Neural progenitor cell (in vitro differentiated cells): ENCODE results near the gene POR. TPM values are rescaled to one million over a fixed set of nuclear protein-coding genes. Genes with fewer than 3 reads are reported as not detected.
"Not testable (repeated sequence)": the region's sequence is repeated elsewhere in the genome, so short reads cannot be mapped to it uniquely, and the experiment has no call there.

ENCODE experiments used
- DNase-seq: peaks from one replicate; pipeline ENCODE4 v3.0.0-alpha.2; 2016; ENCODE audit warnings: low spot score
- H2AFZ ChIP-seq: fragments of 200-600 bp; sonication (generic); replicated peaks from 2 replicates; pipeline ENCODE4 v1.6.1; 2016; ENCODE audit warnings: antibody characterized with exemption
- H3F3A ChIP-seq: fragments of 200-600 bp; sonication (generic); 2 replicates; pipeline ENCODE4 v1.6.1; 2016; ENCODE audit warnings: antibody characterized with exemption, low read depth
- H3K27ac ChIP-seq: fragments of 200-600 bp; sonication (generic); 2 replicates; pipeline ENCODE4 v1.5.1; 2016; ENCODE audit warnings: mild to moderate bottlenecking
- H3K27me3 ChIP-seq: fragments of 200-600 bp; sonication (generic); 2 replicates; pipeline ENCODE4 v1.6.1; 2016; ENCODE audit warnings: mild to moderate bottlenecking, moderate library complexity
- H3K36me3 ChIP-seq: fragments of 200-600 bp; sonication (generic); 2 replicates; pipeline ENCODE4 v1.5.1; 2016
- H3K4me1 ChIP-seq: fragments of 200-600 bp; sonication (generic); 2 replicates; pipeline ENCODE4 v1.6.1; 2016; ENCODE audit warnings: mixed run types
- H3K4me2 ChIP-seq: fragments of 200-600 bp; sonication (generic); 2 replicates; pipeline ENCODE4 v1.6.1; 2016
- H3K4me3 ChIP-seq: fragments of 200-600 bp; sonication (generic); 2 replicates; pipeline ENCODE4 v1.5.1; 2016
- H3K79me2 ChIP-seq: fragments of 200-600 bp; sonication (generic); 2 replicates; pipeline ENCODE4 v1.6.1; 2016; ENCODE audit warnings: low read depth
- H3K9ac ChIP-seq: fragments of 200-600 bp; sonication (generic); 2 replicates; pipeline ENCODE4 v1.6.1; 2016
- H3K9me3 ChIP-seq: fragments of 200-600 bp; sonication (generic); 2 replicates; pipeline ENCODE4 v1.5.1; 2016; ENCODE audit warnings: low read depth
- H4K20me1 ChIP-seq: fragments of 200-600 bp; sonication (generic); 2 replicates; pipeline ENCODE4 v1.6.1; 2016; ENCODE audit warnings: low read depth
- H3K27ac Mint-ChIP-seq: 3 replicates; pipeline ENCODE4 v1.8.0; 2021; ENCODE audit warnings: mixed read lengths
- H3K27me3 Mint-ChIP-seq: 2 replicates; pipeline ENCODE4 v1.8.0; 2022; ENCODE audit warnings: low read depth, mild to moderate bottlenecking, inconsistent platforms, moderate library complexity, mixed read lengths; ENCODE audit not compliant: insufficient read depth
- H3K36me3 Mint-ChIP-seq: 3 replicates; pipeline ENCODE4 v1.8.0; 2021; ENCODE audit warnings: mixed read lengths
- H3K4me1 Mint-ChIP-seq: 3 replicates; pipeline ENCODE4 v1.8.0; 2021; ENCODE audit warnings: mixed read lengths
- H3K4me3 Mint-ChIP-seq: 3 replicates; pipeline ENCODE4 v1.8.0; 2021; ENCODE audit warnings: mild to moderate bottlenecking, moderate library complexity, mixed read lengths
- H3K9me3 Mint-ChIP-seq: 3 replicates; pipeline ENCODE4 v1.8.0; 2020; ENCODE audit warnings: mixed read lengths
- CTCF ChIP-seq: fragments of 200-600 bp; sonication (generic); IDR thresholded peaks from 2 replicates; pipeline ENCODE4 v1.5.1; 2017; ENCODE audit warnings: antibody characterized with exemption, mild to moderate bottlenecking
- EZH2 ChIP-seq: fragments of 200-600 bp; sonication (generic); IDR thresholded peaks from 2 replicates; pipeline ENCODE4 v1.6.1; 2017; ENCODE audit warnings: antibody characterized with exemption, mild to moderate bottlenecking, moderate library complexity
- EZH2phosphoT487 ChIP-seq: fragments of 200-600 bp; sonication (generic); IDR thresholded peaks from 2 replicates; pipeline ENCODE4 v1.6.1; 2017; ENCODE audit warnings: antibody characterized with exemption
- total RNA-seq: library from RNA; depleted of rRNA; stranded (reverse); fragments of >200 nt; gene quantifications from 2 replicates; pipeline ENCODE4 v1.2.3, GENCODE V29; 2015; ENCODE audit warnings: low replicate concordance

Gene POR
- total RNA-seq, 1 donor from 2014 or later = 38.6 TPM

- H3K4me3 Mint-ChIP-seq = no peak overlapping the region
- no peak for TF ChIP-seq EZH2phosphoT487
- TF ChIP-seq CTCF = no peak
- TF ChIP-seq EZH2 = no peak
- no peaks in the 10 kb centered on the region for H3K27me3 ChIP-seq
- no peak overlapping the region for H3K9ac ChIP-seq
- H3K27ac Mint-ChIP-seq = peak overlapping the region; percentile 15
- H3K27me3 Mint-ChIP-seq = no peaks in the 10 kb centered on the region
- H3K36me3 Mint-ChIP-seq = peaks cover 23% of the 10 kb centered on the region
- no peak overlapping the region for H3K27ac ChIP-seq
- H3K4me2 ChIP-seq = no peak overlapping the region
- no peaks in the 10 kb centered on the region for H3K4me1 ChIP-seq
- H3K4me3 ChIP-seq = no peak overlapping the region
- no peaks in the 10 kb centered on the region for H3K9me3 Mint-ChIP-seq
- H3K79me2 ChIP-seq = no peaks in the 10 kb centered on the region
- no peak overlapping the region for H2AFZ ChIP-seq
- no peaks in the 10 kb centered on the region for H3K36me3 ChIP-seq
- no peaks in the 10 kb centered on the region for H3K9me3 ChIP-seq
- no peaks in the 10 kb centered on the region for H3F3A ChIP-seq
- H3K4me1 Mint-ChIP-seq = peaks cover 6% of the 10 kb centered on the region
- no peak for DNase-seq
- no peaks in the 10 kb centered on the region for H4K20me1 ChIP-seq
These were observed 107.2 kb downstream of the POR start for GRCh38 chr7:76022026-76022780.

GRCh38 chr7:76023002-76023401, 108.0 kb downstream of the POR start:
- H3K36me3 Mint-ChIP-seq = peaks cover 19% of the 10 kb centered on the region
- Histone ChIP-seq H3K4me3 (no peak overlapping the region), H3K4me2 (no peak overlapping the region), H2AFZ (no peak overlapping the region), H3K27me3 (no peaks in the 10 kb centered on the region), H4K20me1 (no peaks in the 10 kb centered on the region), H3K4me1 (no peaks in the 10 kb centered on the region), H3K27ac (no peak overlapping the region), H3K36me3 (no peaks in the 10 kb centered on the region), H3K9me3 (no peaks in the 10 kb centered on the region), H3K79me2 (no peaks in the 10 kb centered on the region), H3F3A (no peaks in the 10 kb centered on the region), H3K9ac (no peak overlapping the region)
- H3K4me3 Mint-ChIP-seq = no peak overlapping the region
- peaks cover 6% of the 10 kb centered on the region for H3K4me1 Mint-ChIP-seq
- H3K27ac Mint-ChIP-seq = no peak overlapping the region
- no peaks in the 10 kb centered on the region for H3K9me3 Mint-ChIP-seq
- TF ChIP-seq EZH2 = no peak
- TF ChIP-seq EZH2phosphoT487 = no peak
- TF ChIP-seq CTCF = no peak
- H3K27me3 Mint-ChIP-seq = no peaks in the 10 kb centered on the region
- DNase-seq = no peak

GRCh38 chr7:76029682-76030081, 114.7 kb downstream of the POR start:
- H3K9me3 Mint-ChIP-seq, H3K4me1 ChIP-seq: not testable (repeated sequence)

GRCh38 chr7:76031964-76032363, 117.0 kb downstream of the POR start:
- H3K4me1 Mint-ChIP-seq = peaks cover 4% of the 10 kb centered on the region
- Histone ChIP-seq H3F3A (no peaks in the 10 kb centered on the region), H3K4me3 (no peak overlapping the region), H3K9me3 (no peaks in the 10 kb centered on the region), H3K27me3 (no peaks in the 10 kb centered on the region), H3K4me1 (no peaks in the 10 kb centered on the region), H3K79me2 (no peaks in the 10 kb centered on the region), H3K36me3 (no peaks in the 10 kb centered on the region), H2AFZ (no peak overlapping the region), H3K9ac (no peak overlapping the region), H4K20me1 (no peaks in the 10 kb centered on the region), H3K27ac (no peak overlapping the region), H3K4me2 (no peak overlapping the region)
- no peak for DNase-seq
- peaks cover 11% of the 10 kb centered on the region for H3K36me3 Mint-ChIP-seq
- no peaks in the 10 kb centered on the region for H3K27me3 Mint-ChIP-seq
- TF ChIP-seq EZH2 (no peak), CTCF (no peak), EZH2phosphoT487 (no peak)
- H3K9me3 Mint-ChIP-seq = no peaks in the 10 kb centered on the region
- no peak overlapping the region for H3K4me3 Mint-ChIP-seq
- no peak overlapping the region for H3K27ac Mint-ChIP-seq

More at GRCh38 chr7:76029682-76030081, 114.7 kb downstream of the POR start:
- H4K20me1 ChIP-seq, H3K9me3 ChIP-seq, H3K36me3 ChIP-seq, H3K9ac ChIP-seq, H3K27ac Mint-ChIP-seq, H3K27me3 ChIP-seq, H3K79me2 ChIP-seq, H3K27me3 Mint-ChIP-seq, DNase-seq, H3K4me3 ChIP-seq, H3K4me3 Mint-ChIP-seq, H3K4me2 ChIP-seq, H3K27ac ChIP-seq, H3K4me1 Mint-ChIP-seq, H3F3A ChIP-seq, H2AFZ ChIP-seq: not testable (repeated sequence)
- H3K36me3 Mint-ChIP-seq = peaks cover 12% of the 10 kb centered on the region
